ENCODE results near the gene CHIC2. TPM values are rescaled to one million over a fixed set of nuclear protein-coding genes. Genes with fewer than 3 reads are reported as not detected.
A peak's percentile ranks its signal among the peaks of the same experiment; 100 is the strongest.

CHIC2 gene
- polyA plus RNA-seq, 1 donor (not counting 4 experiments of a cell fraction or from before 2014, with no cell fraction given), result 21.9 TPM

GRCh38 chr4:54096295-54096962 is 32.0 kb upstream of the CHIC2 start:
- Histone ChIP-seq H3K9ac (ENCODE audit: control insufficient read depth, extremely low read depth, insufficient read depth, low read length) (no peak overlapping the region), H3K36me3 (ENCODE audit: control insufficient read depth in 2 of 2, extremely low read depth in 1 of 2, insufficient read depth in 2 of 2, low read length in 2 of 2) (no peaks in the 10 kb centered on the region), H3K9me1 (ENCODE audit: control insufficient read depth, extremely low read depth, insufficient read depth, low read length) (no peaks in the 10 kb centered on the region), H3K4me2 (ENCODE audit: control insufficient read depth, extremely low read depth, insufficient read depth, low read depth, low read length) (no peak overlapping the region), H3K79me2 (ENCODE audit: control insufficient read depth, insufficient read depth, low read length) (no peaks in the 10 kb centered on the region), H2AFZ (ENCODE audit: control insufficient read depth, low read length) (no peak overlapping the region), H4K20me1 (ENCODE audit: control insufficient read depth, extremely low read depth, insufficient read depth, low read length) (no peaks in the 10 kb centered on the region), H3K4me3 (ENCODE audit: control insufficient read depth in 2 of 3, extremely low read depth in 1 of 3, insufficient read depth in 2 of 3, low read depth in 1 of 3, low read length in 3 of 3) (no peak overlapping the region), H3K9me3 (ENCODE audit: control insufficient read depth, low read depth, low read length) (no peaks in the 10 kb centered on the region), H3K4me1 (ENCODE audit: control insufficient read depth, extremely low read depth, insufficient read depth, low read length) (peaks cover 32% of the 10 kb centered on the region), H3K27ac (ENCODE audit: control insufficient read depth, insufficient read depth, low read length) (no peak overlapping the region), H3K27me3 (ENCODE audit: control insufficient read depth, extremely low read depth, insufficient read depth, low read length) (peaks cover 82% of the 10 kb centered on the region)
- DNase-seq (ENCODE audit: low read depth, low spot score), result no peak
- dilution Hi-C loops (cut with MboI; ENCODE audit: extremely low pct_ligation_motif_present, low sequenced_read_pairs), result no loop called here
- FAIRE-seq, result peak; percentile 61
- TF ChIP-seq EZH2 (IDR thresholded peaks at IDR 0.05; ENCODE audit: low read length), result no peak
- TF ChIP-seq, protein P1, sequence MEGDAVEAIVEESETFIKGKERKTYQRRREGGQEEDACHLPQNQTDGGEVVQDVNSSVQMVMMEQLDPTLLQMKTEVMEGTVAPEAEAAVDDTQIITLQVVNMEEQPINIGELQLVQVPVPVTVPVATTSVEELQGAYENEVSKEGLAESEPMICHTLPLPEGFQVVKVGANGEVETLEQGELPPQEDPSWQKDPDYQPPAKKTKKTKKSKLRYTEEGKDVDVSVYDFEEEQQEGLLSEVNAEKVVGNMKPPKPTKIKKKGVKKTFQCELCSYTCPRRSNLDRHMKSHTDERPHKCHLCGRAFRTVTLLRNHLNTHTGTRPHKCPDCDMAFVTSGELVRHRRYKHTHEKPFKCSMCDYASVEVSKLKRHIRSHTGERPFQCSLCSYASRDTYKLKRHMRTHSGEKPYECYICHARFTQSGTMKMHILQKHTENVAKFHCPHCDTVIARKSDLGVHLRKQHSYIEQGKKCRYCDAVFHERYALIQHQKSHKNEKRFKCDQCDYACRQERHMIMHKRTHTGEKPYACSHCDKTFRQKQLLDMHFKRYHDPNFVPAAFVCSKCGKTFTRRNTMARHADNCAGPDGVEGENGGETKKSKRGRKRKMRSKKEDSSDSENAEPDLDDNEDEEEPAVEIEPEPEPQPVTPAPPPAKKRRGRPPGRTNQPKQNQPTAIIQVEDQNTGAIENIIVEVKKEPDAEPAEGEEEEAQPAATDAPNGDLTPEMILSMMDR (optimal IDR thresholded peaks at IDR 0.05 in 1 of 3, IDR thresholded peaks at IDR 0.05 in 1 of 3, conservative IDR thresholded peaks at IDR 0.05 in 1 of 3; ENCODE audit: extremely low read depth in 1 of 3, insufficient read depth in 2 of 3, low read length in 3 of 3), result no peak

DNA sequence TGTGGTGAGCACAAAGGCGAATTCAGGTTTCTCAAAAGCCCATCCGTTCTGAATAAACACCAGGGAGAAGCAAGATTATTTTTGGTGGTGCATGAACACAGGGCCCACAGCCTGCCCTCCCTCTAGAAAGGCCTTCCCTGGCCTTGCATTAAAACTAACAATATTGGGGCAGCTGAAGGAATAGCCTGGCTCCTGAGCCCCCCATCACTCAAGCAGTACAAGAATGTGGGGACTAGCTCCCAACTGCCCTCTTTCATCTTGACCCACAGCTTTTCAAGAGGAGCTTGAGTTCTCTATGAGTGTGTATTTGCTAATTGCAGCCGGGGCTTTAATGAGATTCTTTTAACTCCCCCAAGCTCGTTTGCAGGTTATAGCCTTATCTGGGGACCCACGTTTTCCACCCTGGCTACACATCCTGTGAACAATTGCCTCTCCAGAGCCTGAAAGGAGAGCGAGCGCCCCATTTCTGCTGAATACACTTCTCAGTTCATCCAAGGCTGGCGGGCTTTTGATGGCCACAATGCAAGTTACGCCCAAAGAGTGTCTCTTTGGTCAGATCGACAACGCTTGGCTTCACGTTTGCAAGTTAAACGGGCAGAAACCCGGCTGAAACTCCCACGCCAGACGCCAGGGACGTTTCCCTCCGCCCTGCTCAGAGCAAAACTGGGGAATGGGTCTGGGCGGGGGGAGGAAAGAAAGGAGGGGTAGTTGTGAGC is 30.9 kb upstream of the CHIC2 start:
- DNase-seq (ENCODE audit: low read depth, low spot score), result no peak
- Histone ChIP-seq H3K4me3 (ENCODE audit: control insufficient read depth in 2 of 3, extremely low read depth in 1 of 3, insufficient read depth in 2 of 3, low read depth in 1 of 3, low read length in 3 of 3) (no peak overlapping the region), H3K79me2 (ENCODE audit: control insufficient read depth, insufficient read depth, low read length) (no peaks in the 10 kb centered on the region), H3K4me2 (ENCODE audit: control insufficient read depth, extremely low read depth, insufficient read depth, low read depth, low read length) (no peak overlapping the region), H4K20me1 (ENCODE audit: control insufficient read depth, extremely low read depth, insufficient read depth, low read length) (no peaks in the 10 kb centered on the region), H3K9me1 (ENCODE audit: control insufficient read depth, extremely low read depth, insufficient read depth, low read length) (no peaks in the 10 kb centered on the region), H3K27ac (ENCODE audit: control insufficient read depth, insufficient read depth, low read length) (no peak overlapping the region), H3K9ac (ENCODE audit: control insufficient read depth, extremely low read depth, insufficient read depth, low read length) (no peak overlapping the region), H2AFZ (ENCODE audit: control insufficient read depth, low read length) (no peak overlapping the region), H3K9me3 (ENCODE audit: control insufficient read depth, low read depth, low read length) (no peaks in the 10 kb centered on the region), H3K4me1 (ENCODE audit: control insufficient read depth, extremely low read depth, insufficient read depth, low read length) (peaks cover 30% of the 10 kb centered on the region), H3K27me3 (ENCODE audit: control insufficient read depth, extremely low read depth, insufficient read depth, low read length) (peaks cover 71% of the 10 kb centered on the region), H3K36me3 (ENCODE audit: control insufficient read depth in 2 of 2, extremely low read depth in 1 of 2, insufficient read depth in 2 of 2, low read length in 2 of 2) (no peaks in the 10 kb centered on the region)
- dilution Hi-C loops (cut with MboI; ENCODE audit: extremely low pct_ligation_motif_present, low sequenced_read_pairs), result no loop called here
- no peak for FAIRE-seq
- TF ChIP-seq, protein P1 (optimal IDR thresholded peaks at IDR 0.05 in 1 of 3, IDR thresholded peaks at IDR 0.05 in 1 of 3, conservative IDR thresholded peaks at IDR 0.05 in 1 of 3; ENCODE audit: extremely low read depth in 1 of 3, insufficient read depth in 2 of 3, low read length in 3 of 3), result no peak
- no peak for TF ChIP-seq EZH2 (IDR thresholded peaks at IDR 0.05; ENCODE audit: low read length)
